ENCODE results near the gene NAGA.

Gene NAGA

DNA sequence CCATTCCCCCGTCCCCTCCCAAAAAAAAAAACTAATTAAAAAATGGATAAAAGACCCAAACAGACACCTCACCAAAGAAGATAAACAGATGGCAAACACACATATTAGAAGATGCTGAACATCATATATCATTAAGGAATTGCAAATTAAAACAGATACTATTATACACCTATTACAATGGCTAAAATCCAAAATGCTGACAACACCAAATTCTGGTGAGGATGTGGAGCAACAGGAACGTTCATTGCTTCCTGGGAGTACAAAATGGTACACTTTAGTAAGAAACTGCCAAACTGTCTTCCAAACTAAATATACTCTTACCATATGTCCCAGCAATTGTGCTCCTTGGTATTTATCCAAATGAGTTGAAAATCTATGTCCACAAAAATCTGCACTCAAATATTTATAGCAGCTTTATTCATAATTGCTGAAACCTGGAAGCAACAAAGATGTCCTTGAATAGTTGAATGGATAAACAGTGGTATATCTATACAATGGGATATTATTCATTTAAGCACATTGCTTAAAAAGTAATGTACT lies 19.9 kb downstream of the NAGA start:
- DNase-seq (ENCODE audit: low read depth in 2 of 2) = no peak

DNA sequence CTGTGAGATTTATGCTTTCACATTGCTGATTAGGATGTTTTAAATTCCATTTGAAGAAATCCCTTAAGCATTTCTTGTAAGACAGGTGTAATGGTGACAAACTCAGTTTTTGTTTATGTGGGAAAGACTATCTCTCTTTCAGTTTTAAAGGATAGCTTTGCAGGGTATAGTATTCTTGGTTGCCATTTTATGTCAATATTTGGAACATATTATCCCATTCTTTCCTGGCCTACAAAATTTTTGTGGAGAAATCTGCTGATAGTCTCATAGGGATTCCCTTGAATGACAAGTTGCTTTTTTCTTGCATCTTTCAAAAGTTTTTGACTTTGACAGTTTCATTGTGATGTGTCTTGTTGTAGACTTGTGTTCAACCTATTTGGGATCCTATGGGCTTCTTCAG lies 28.8 kb downstream of the NAGA start:
- no peak for DNase-seq (ENCODE audit: low read depth in 2 of 2)

DNA sequence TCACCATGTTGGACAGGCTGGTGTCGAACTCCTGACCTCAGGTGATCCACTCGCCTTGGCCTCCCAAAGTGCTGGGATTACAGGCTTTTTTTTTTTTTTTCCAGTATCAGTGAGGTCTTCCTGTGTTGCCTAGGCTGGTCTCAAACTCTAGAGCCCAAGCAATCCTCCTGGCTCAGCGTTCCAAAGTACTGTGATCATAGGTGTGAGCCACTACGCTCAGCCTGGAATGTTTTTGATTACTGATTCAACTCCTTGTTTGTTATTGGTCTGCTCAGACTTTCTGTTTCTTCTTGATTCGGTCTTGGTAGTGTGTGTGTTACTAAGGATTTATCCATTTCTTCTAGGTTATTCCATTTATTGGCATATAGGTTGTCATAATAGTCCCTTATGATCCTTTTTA lies 31.3 kb downstream of the NAGA start:
- DNase-seq (ENCODE audit: low read depth in 2 of 2) = no peak

DNA sequence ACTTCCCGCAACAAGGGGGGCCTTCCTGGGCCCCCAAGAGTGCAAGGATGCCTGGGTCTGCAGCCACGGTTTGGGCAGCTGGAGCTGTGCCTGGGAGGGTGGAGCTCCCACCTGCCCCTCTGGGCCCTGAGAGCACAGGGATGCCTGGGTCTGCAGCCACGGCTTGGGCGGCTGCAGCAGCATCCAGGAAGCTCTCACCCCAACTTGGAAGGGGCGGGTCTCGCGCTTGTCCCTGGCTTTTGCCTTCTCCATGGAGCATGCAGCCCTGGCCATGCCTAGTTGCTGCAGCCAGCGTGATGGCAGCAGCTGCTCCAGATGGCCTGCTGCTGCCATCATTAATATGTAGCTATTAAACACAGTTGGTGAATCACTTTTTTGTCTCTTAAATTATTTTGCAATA lies 35.4 kb downstream of the NAGA start:
- no peak for DNase-seq (ENCODE audit: low read depth in 2 of 2)

DNA sequence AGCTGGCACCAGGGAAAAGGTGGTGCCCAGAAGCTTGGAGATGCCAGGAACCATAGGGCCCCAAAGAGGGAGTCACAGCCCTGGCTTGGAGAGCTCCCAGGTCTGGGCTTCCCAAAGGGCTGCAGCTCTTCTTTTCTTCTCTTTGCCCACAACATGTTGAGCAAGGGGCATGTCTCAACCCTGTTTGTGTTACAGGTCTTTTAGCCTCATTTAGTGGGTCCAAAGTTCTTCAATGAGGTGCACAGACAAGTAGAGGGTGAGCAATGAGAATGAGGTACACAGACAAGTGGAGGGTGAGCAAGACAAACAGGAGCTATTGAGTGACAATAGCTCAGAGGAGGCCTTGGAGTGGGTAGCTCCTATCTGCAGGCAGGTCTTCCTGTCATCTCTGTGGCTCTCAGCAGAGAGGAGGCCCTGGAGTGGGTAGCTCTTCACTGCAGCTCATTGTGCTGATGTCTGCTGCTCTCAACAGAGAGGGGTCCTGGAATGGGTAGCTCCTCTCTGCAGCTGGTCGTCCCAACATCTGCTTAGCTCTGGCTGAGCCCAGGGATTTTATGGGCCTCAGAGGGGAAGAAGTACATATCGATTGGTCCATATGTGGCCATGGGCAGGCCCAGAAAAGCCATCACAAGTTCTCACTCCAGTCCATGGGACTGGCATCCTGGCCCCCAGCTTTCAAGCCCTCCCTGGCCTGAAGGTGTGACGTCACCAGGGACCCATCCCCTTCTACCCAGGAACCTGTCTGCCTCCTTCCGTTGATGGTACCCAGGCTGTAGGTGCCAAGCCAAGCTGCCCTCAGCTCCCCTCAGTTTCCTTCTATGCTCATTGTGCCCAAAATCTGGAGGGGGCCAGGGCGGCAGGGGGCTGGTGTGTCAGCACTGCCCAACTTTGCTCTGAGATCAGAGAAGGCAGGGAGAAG lies 37.1 kb downstream of the NAGA start:
- no peak for DNase-seq (ENCODE audit: low read depth in 2 of 2)

DNA sequence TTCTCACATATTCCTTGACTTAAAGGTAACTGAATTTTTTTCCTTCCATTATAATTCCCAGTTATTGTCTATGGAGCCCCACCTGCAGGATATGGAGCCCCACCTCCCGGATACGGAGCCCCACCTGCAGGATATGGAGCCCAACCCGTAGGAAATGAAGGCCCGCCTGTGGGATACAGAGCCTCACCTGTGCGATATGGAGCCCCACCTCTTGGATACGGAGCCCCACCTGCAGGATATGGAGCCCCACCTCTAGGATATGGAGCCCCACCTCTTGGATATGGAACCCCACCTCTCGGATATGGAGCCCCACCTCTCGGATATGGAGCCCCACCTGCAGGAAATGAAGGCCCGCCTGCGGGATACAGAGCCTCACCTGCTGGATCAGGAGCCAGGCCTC lies 43.9 kb downstream of the NAGA start:
- DNase-seq (ENCODE audit: low read depth in 2 of 2) = no peak

DNA sequence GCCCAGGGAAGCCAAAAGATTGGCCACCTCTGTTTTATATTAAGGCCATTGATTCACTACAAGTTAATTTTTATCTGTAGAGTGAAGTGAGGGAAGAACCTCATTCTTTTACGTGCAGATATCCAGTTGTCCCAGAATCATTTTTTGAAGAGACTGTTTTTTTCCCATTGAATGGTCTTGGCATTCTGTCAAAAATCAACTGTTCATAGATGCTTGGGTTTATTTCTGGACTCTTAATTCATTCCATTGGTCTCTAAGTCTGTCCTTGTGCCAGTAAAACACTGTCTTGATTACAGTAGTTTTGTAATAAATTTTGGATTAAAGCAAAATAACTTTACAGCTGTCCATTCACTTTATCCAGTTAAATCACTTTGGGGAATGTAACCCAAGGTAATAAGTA lies 45.2 kb downstream of the NAGA start:
- DNase-seq (ENCODE audit: low read depth in 2 of 2) = no peak

DNA sequence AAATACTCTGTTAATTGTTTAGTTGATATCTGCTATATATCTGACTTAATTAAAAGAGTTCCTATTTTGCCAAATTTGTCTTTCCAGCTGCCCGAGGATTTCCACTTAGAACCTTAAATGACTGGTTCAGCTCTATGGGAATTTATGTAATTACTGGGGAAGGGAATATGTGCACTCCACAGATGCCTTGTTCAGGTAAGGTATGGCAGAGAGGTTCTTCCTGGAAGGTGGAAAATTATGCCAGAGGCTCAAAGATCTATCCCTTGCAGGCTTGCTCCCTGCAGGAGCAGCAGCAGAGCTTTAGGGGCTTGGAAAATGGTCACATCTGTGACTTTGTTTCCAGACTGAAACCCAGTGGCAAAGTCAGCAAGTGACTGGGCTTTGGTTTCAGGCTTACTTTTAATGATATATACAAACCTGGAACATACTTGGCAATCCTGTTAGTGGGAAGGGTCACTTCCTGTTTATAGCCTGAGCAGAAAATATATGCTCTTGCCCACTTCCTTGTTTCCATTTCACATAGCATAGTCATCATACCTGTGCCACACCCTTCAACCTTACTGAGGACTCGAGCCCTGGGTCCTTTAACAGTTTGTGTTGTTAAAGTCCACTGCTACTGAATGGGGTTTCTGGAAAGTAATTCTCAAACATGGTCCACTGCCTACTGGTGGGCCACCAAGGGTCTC lies 48.3 kb downstream of the NAGA start:
- DNase-seq (ENCODE audit: low read depth in 2 of 2) = no peak

DNA sequence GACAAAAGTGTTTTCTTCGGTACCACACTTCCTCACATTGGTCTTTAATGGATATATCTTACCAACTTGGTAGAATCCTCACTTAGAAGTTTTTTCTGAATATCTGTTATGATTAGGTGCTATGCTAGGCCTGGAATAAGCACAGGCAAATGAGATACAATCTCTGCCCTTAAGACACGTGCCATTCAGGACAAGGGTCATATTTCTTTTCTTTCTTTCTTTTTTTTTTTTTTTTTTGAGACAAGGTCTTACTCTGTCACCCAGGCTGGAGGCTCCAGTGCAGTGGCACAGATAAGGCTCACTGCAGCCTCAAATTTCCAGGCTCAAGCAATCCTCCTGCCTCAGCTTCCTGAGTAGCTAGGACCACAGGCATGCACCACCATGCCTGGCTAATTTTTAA lies 49.0 kb downstream of the NAGA start:
- no peak for DNase-seq (ENCODE audit: low read depth in 2 of 2)

DNA sequence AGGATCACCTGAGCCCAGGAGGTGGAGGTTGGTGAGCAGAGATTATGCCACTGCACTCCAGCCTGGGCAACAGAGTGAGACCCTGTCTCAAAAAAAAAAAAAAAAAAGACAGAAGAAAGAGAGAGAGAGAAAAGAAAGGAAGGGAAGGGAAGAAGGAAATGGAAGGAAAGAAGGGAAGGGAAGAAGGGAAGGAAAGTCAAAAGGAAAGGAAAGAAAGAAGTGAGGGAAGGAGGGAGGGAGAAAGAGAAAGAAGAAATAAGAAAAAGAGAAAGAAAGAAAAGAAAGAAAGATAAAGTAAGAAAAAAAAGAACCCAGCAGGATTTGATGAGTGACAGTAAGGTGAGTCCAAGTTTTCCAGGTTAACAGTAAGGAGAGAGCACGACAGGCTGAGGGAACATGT lies 52.4 kb downstream of the NAGA start:
- DNase-seq (ENCODE audit: low read depth in 2 of 2) = no peak

DNA sequence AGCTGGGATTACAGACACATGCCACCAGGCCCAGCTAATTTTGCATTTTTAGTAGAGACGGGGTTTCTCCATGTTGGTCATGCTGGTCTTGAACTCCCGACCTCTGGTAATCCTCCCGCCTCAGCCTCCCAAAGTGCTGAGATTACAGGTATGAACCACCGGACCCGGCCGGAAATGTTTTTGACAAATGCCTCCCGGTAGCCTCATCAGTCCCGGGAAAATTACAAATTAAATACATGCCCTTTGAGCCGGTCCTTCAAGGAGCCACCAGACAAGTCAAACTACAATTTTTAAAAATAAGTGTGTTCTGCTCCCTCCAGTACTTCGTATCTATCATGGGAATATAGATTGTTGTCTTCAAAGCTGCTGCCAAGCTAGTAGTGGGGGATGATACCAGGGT lies 54.5 kb downstream of the NAGA start:
- DNase-seq (ENCODE audit: low read depth in 2 of 2) = no peak

DNA sequence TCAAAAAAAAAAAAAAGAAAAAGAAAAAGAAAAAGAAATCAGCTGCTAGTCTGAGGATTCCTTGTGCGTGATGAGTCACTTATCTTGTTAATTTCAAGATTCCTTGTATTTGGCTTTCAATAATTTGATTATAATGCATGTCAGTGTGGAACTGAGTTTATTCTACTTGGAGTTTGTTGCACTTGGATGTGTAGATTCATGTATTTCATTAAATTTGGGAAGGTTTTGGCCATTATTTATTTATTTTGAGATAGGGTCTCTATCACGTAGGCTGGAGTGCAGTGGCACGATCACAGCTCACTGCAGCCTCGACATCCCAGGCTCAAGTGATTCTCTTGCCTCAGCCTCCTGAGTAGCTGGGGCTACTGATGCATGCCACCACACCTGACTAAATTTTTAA lies 57.2 kb downstream of the NAGA start:
- DNase-seq (ENCODE audit: low read depth in 2 of 2) = no peak

DNA sequence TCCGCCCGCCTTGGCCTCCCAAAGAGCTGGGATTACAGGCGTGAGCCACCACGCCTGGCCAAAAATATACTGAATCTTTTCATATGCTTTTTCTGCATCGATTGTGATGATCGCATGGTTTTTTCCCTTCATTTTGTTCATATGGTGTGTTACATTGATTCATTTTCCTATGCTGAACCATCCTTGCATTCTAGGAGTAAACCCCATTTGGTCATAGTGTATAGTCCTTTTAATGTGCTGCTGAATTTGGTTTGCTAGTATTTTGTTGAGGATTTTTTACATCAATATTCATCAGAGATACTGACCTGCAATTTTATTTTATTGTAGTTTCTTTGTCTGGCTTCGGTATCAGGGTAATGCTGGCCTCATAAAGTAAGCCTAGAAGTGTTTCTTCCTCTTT lies 59.8 kb downstream of the NAGA start:
- DNase-seq (ENCODE audit: low read depth in 2 of 2) = no peak

Measured in stimulated activated CD8-positive, alpha-beta memory T cell treated with anti-CD3 and anti-CD28 coated beads, Interleukin-7, amount 100 ng/mL, for 4 hours (primary cell).